PC-3 (cell line): ENCODE measurements around the gene FXYD3. TPM values are rescaled to one million over a fixed set of nuclear protein-coding genes. Genes with fewer than 3 reads are reported as not detected.

ENCODE experiments used
- ATAC-seq: fragments of 200-7000 bp; cut with Tn5 transposase; 2 replicates; pipeline ENCODE4 v1.9.1; 2020; ENCODE audit warnings: mild to moderate bottlenecking, moderate library complexity
- BruUV-seq: library from RNA; stranded (reverse); fragments of 400-500 nt; replicated peaks from 2 replicates; lab custom pipeline; 2021; lab: Mats Ljungman, UMichigan
- CTCF ChIA-PET: fragments of 300-600 bp; sonication (Branson Sonifier 250); formaldehyde crosslinking; loops from one replicate; lab custom pipeline; 2022; ENCODE audit warnings: antibody characterized with exemption; lab: Charles Lee
- POLR2A ChIA-PET: fragments of 300-600 bp; sonication (Branson Sonifier 250); formaldehyde crosslinking; loops from one replicate; lab custom pipeline; 2022; ENCODE audit warnings: antibody characterized with exemption; ENCODE audit not compliant: unreplicated experiment; lab: Charles Lee
- DNase-seq: peaks from one replicate; pipeline ENCODE4 v3.0.0-alpha.2; 2015
- H2AFZ ChIP-seq: fragments of 300-600 bp; sonication (generic); 2 replicates; pipeline ENCODE4 v1.6.0; 2016; ENCODE audit warnings: antibody characterized with exemption, low read length
- H3F3A ChIP-seq: fragments of 300-600 bp; sonication (generic); one replicate; pipeline ENCODE4 v1.6.0; 2017; ENCODE audit warnings: antibody characterized with exemption, low read length, control low read depth, mild to moderate bottlenecking; ENCODE audit not compliant: unreplicated experiment
- H3K27ac ChIP-seq: fragments of 300-600 bp; sonication (generic); 2 replicates; pipeline ENCODE4 v1.5.1; 2016; ENCODE audit warnings: mild to moderate bottlenecking, low read length
- H3K27me3 ChIP-seq: fragments of 300-600 bp; sonication (generic); 2 replicates; pipeline ENCODE4 v1.6.1; 2016; ENCODE audit warnings: low read length, mixed read lengths
- H3K36me3 ChIP-seq: fragments of 300-600 bp; sonication (generic); 2 replicates; pipeline ENCODE4 v1.6.1; 2016; ENCODE audit warnings: low read depth, mixed run types, low read length, mixed read lengths
- H3K4me1 ChIP-seq: fragments of 300-600 bp; sonication (generic); 2 replicates; pipeline ENCODE4 v1.5.1; 2016; ENCODE audit warnings: low read length; ENCODE audit not compliant: insufficient read depth
- H3K4me2 ChIP-seq: fragments of 300-600 bp; sonication (generic); 2 replicates; pipeline ENCODE4 v1.6.0; 2016; ENCODE audit warnings: low read length
- H3K4me3 ChIP-seq: fragments of 300-600 bp; sonication (generic); 2 replicates; pipeline ENCODE4 v1.5.1; 2016; ENCODE audit warnings: mild to moderate bottlenecking, low read length, mixed read lengths
- H3K79me2 ChIP-seq: fragments of 300-600 bp; sonication (generic); 2 replicates; pipeline ENCODE4 v1.6.1; 2017; ENCODE audit warnings: low read length, mixed read lengths
- H3K9ac ChIP-seq: fragments of 300-600 bp; sonication (generic); 2 replicates; pipeline ENCODE4 v1.6.0; 2016; ENCODE audit warnings: mild to moderate bottlenecking, low read length
- H3K9me2 ChIP-seq: fragments of 300-600 bp; sonication (generic); replicated peaks from 2 replicates; pipeline ENCODE4 v1.6.1; 2016; ENCODE audit warnings: mixed run types, low read length, mixed read lengths
- H3K9me3 ChIP-seq: fragments of 300-600 bp; sonication (generic); 2 replicates; pipeline ENCODE4 v1.6.1; 2016; ENCODE audit warnings: low read length, mixed read lengths
- H4K20me1 ChIP-seq: fragments of 300-600 bp; sonication (generic); 2 replicates; pipeline ENCODE4 v1.6.1; 2016; ENCODE audit warnings: low read length, mixed read lengths
- CTCF ChIP-seq: fragments of 300-600 bp; sonication (generic); conservative IDR thresholded peaks from 2 replicates; pipeline ENCODE4 v1.5.1; 2017; ENCODE audit warnings: antibody characterized with exemption, low read depth, mild to moderate bottlenecking, low read length
- EZH2 ChIP-seq: fragments of 300-600 bp; sonication (generic); IDR thresholded peaks from one replicate; pipeline ENCODE4 v1.6.1; 2017; ENCODE audit warnings: antibody characterized with exemption, mild to moderate bottlenecking, low read length; ENCODE audit not compliant: unreplicated experiment
- EZH2phosphoT487 ChIP-seq: fragments of 300-600 bp; sonication (generic); IDR thresholded peaks from 2 replicates; pipeline ENCODE4 v1.6.1; 2018; ENCODE audit warnings: mild to moderate bottlenecking, antibody characterized with exemption, low read length, borderline replicate concordance
- intact Hi-C: fragments of 100-400 bp; cut with micrococcal nuclease; formaldehyde crosslinking; loops from 2 replicates; pipeline ENCODE4 v1.9.0; 2023
- total RNA-seq: library from RNA; depleted of rRNA; stranded (reverse); fragments of >200 nt; gene quantifications from 2 replicates; pipeline ENCODE4 v1.2.3, GENCODE V29; 2014

The FXYD3 gene
- total RNA-seq, 1 experiment from 2014 or later: 61.6 TPM

DNA sequence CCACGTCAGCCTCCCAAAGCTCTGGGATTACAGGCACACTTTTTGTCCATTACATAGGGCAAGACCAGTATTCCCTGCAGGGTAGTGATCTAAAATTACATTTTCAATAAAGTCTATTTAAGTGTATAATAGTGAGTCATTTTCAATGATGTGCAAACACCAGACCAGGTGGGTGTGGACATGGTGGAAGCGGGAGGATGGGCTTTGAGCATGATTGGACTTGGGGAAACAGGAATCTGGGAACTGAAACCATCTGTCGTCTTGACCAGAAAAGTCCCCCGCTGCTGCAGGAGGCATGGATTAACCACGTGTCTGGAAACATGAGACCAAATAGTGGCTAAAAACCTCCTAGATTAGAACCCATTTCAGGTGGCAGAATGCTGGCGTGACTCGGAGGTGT lies 4.9 kb downstream of the FXYD3 start:
- Histone ChIP-seq H3K36me3 (peaks cover 3% of the 10 kb centered on the region; the same call in 1 of the 2 replicates), H3K27ac (peak overlapping the region; percentile 99), H3F3A (no peaks in the 10 kb centered on the region), H3K4me1 (peaks cover 75% of the 10 kb centered on the region), H3K4me2 (peak overlapping the region; percentile 83), H4K20me1 (no peaks in the 10 kb centered on the region), H3K79me2 (peaks cover 23% of the 10 kb centered on the region), H3K27me3 (no peaks in the 10 kb centered on the region), H3K4me3 (peak overlapping the region; percentile 53), H3K9me3 (no peaks in the 10 kb centered on the region), H2AFZ (peak overlapping the region; percentile 69; the same call in 1 of the 2 replicates), H3K9ac (peak overlapping the region; percentile 89), H3K9me2 (no peaks in the 10 kb centered on the region)
- TF ChIP-seq EZH2phosphoT487 (no peak), CTCF (no peak)
- intact Hi-C loops: no loop called here
- peak; percentile 88 for DNase-seq
- BruUV-seq: no TSS peak
- ChIA-PET CTCF (no interaction called here), POLR2A (no interaction called here)
- peak; percentile 74 for ATAC-seq

- H3K79me2 ChIP-seq: peaks cover 23% of the 10 kb centered on the region
- peak overlapping the region; percentile 53 for H3K4me3 ChIP-seq
- intact Hi-C loops: no loop called here
- H4K20me1 ChIP-seq: no peaks in the 10 kb centered on the region
- no peaks in the 10 kb centered on the region for H3K27me3 ChIP-seq
- H2AFZ ChIP-seq: peak overlapping the region; percentile 69; the same call in 1 of the 2 replicates
- peak overlapping the region; percentile 89 for H3K9ac ChIP-seq
- no peaks in the 10 kb centered on the region for H3F3A ChIP-seq
- no peaks in the 10 kb centered on the region for H3K9me2 ChIP-seq
- DNase-seq: peak; percentile 59
- H3K36me3 ChIP-seq: peaks cover 3% of the 10 kb centered on the region; the same call in 1 of the 2 replicates
- BruUV-seq: no TSS peak
- POLR2A ChIA-PET: no interaction called here
- H3K27ac ChIP-seq: peak overlapping the region; percentile 99
- no peaks in the 10 kb centered on the region for H3K9me3 ChIP-seq
- CTCF ChIA-PET: no interaction called here
- H3K4me1 ChIP-seq: peaks cover 71% of the 10 kb centered on the region
- ATAC-seq: peak; percentile 58
- no peak for TF ChIP-seq EZH2phosphoT487
- TF ChIP-seq EZH2: no peak
- no peak for TF ChIP-seq CTCF
- peak overlapping the region; percentile 83 for H3K4me2 ChIP-seq
Measured at GRCh38 chr19:35120898-35121297, 5.3 kb downstream of the FXYD3 start.

GRCh38 chr19:35122687-35123551 lies 7.3 kb downstream of the FXYD3 start:
- Histone ChIP-seq H3K9me2 (no peaks in the 10 kb centered on the region), H3F3A (no peaks in the 10 kb centered on the region), H3K9me3 (no peaks in the 10 kb centered on the region), H3K79me2 (0 out of 2 replicates have a peak, but pooled peaks cover 6% of the 10 kb centered on the region), H4K20me1 (no peaks in the 10 kb centered on the region), H3K4me1 (peaks cover 58% of the 10 kb centered on the region), H3K9ac (peak overlapping the region; percentile 72), H2AFZ (no peak overlapping the region), H3K36me3 (peaks cover 3% of the 10 kb centered on the region; the same call in 1 of the 2 replicates), H3K4me2 (no peak overlapping the region), H3K4me3 (no peak overlapping the region), H3K27ac (peak overlapping the region; percentile 78), H3K27me3 (no peaks in the 10 kb centered on the region)
- ATAC-seq (no peak), DNase-seq (no peak)
- BruUV-seq: no TSS peak
- ChIA-PET POLR2A (no interaction called here), CTCF (no interaction called here)
- TF ChIP-seq CTCF (no peak), EZH2 (no peak), EZH2phosphoT487 (no peak)
- intact Hi-C loops: no loop called here
